ENCODE results near the gene CCDC12.

Gene CCDC12

GRCh38 chr3:46947981-46948791 is 28.4 kb downstream of the CCDC12 start:
- Histone ChIP-seq H3F3A (ENCODE audit: insufficient read depth, low read length) (no peaks in the 10 kb centered on the region), H3K9ac (ENCODE audit: low read length) (no peak overlapping the region), H3K4me3 (ENCODE audit: low read length) (no peak overlapping the region), H3K36me3 (replicated peaks; ENCODE audit: insufficient read depth, low read length) (peaks cover 3% of the 10 kb centered on the region; the same call in 1 of the 2 replicates), H4K20me1 (ENCODE audit: insufficient read depth, low read length) (peaks cover 86% of the 10 kb centered on the region), H2AFZ (ENCODE audit: low read length) (no peak overlapping the region), H3K9me2 (replicated peaks; ENCODE audit: insufficient read depth, low read length) (no peaks in the 10 kb centered on the region), H3K9me3 (replicated peaks; ENCODE audit: insufficient read depth, low read length) (no peaks in the 10 kb centered on the region), H3K4me2 (ENCODE audit: low read depth, low read length) (no peak overlapping the region), H3K27me3 (replicated peaks; ENCODE audit: insufficient read depth, low read length) (no peaks in the 10 kb centered on the region), H3K27ac (ENCODE audit: low read length) (no peak overlapping the region), H3K4me1 (ENCODE audit: low read length) (peaks cover 7% of the 10 kb centered on the region), H3K79me2 (ENCODE audit: low read length) (peaks cover 98% of the 10 kb centered on the region)
- TF ChIP-seq, protein P1, sequence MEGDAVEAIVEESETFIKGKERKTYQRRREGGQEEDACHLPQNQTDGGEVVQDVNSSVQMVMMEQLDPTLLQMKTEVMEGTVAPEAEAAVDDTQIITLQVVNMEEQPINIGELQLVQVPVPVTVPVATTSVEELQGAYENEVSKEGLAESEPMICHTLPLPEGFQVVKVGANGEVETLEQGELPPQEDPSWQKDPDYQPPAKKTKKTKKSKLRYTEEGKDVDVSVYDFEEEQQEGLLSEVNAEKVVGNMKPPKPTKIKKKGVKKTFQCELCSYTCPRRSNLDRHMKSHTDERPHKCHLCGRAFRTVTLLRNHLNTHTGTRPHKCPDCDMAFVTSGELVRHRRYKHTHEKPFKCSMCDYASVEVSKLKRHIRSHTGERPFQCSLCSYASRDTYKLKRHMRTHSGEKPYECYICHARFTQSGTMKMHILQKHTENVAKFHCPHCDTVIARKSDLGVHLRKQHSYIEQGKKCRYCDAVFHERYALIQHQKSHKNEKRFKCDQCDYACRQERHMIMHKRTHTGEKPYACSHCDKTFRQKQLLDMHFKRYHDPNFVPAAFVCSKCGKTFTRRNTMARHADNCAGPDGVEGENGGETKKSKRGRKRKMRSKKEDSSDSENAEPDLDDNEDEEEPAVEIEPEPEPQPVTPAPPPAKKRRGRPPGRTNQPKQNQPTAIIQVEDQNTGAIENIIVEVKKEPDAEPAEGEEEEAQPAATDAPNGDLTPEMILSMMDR (IDR thresholded peaks at IDR 0.05; ENCODE audit: low read length) = no peak
- TF ChIP-seq EZH2phosphoT487 (IDR thresholded peaks at IDR 0.05; ENCODE audit: low read length) (no peak), EZH2 (optimal IDR thresholded peaks at IDR 0.05; ENCODE audit: low read depth, low read length) (no peak)
- no peak for DNase-seq

DNA sequence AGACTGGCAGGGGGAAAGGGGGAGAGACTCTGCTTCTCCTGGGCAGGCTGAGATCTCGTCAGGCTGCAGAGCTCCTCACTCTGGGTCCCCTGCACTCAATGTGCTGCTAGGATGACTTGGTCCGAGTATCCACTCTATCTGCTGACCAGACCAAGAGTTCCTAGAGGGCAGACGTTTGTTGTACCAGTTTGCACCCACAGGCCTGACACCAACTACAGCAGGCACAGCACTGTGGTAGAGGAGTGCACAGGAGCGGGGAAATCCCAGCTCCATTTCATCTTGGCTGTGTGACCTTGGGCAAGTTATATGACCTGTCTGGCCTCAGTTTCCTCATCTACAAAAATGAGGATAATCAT is 29.0 kb downstream of the CCDC12 start:
- H3K9me3 ChIP-seq (replicated peaks; ENCODE audit: insufficient read depth, low read length) = no peaks in the 10 kb centered on the region
- no peaks in the 10 kb centered on the region for H3K27me3 ChIP-seq (replicated peaks; ENCODE audit: insufficient read depth, low read length)
- no peak for TF ChIP-seq EZH2phosphoT487 (IDR thresholded peaks at IDR 0.05; ENCODE audit: low read length)
- TF ChIP-seq, protein P1 (IDR thresholded peaks at IDR 0.05; ENCODE audit: low read length) = no peak
- no peak for TF ChIP-seq EZH2 (optimal IDR thresholded peaks at IDR 0.05; ENCODE audit: low read depth, low read length)
- H3K27ac ChIP-seq (ENCODE audit: low read length) = no peak overlapping the region
- H3K9me2 ChIP-seq (replicated peaks; ENCODE audit: insufficient read depth, low read length) = no peaks in the 10 kb centered on the region
- H3K79me2 ChIP-seq (ENCODE audit: low read length) = peaks cover 98% of the 10 kb centered on the region
- no peak overlapping the region for H3K4me3 ChIP-seq (ENCODE audit: low read length)
- H4K20me1 ChIP-seq (ENCODE audit: insufficient read depth, low read length) = peaks cover 86% of the 10 kb centered on the region
- H3K4me2 ChIP-seq (ENCODE audit: low read depth, low read length) = no peak overlapping the region
- no peak overlapping the region for H2AFZ ChIP-seq (ENCODE audit: low read length)
- peaks cover 7% of the 10 kb centered on the region for H3K4me1 ChIP-seq (ENCODE audit: low read length)
- H3K9ac ChIP-seq (ENCODE audit: low read length) = no peak overlapping the region
- peaks cover 3% of the 10 kb centered on the region; the same call in 1 of the 2 replicates for H3K36me3 ChIP-seq (replicated peaks; ENCODE audit: insufficient read depth, low read length)
- no peaks in the 10 kb centered on the region for H3F3A ChIP-seq (ENCODE audit: insufficient read depth, low read length)
- DNase-seq = no peak

DNA sequence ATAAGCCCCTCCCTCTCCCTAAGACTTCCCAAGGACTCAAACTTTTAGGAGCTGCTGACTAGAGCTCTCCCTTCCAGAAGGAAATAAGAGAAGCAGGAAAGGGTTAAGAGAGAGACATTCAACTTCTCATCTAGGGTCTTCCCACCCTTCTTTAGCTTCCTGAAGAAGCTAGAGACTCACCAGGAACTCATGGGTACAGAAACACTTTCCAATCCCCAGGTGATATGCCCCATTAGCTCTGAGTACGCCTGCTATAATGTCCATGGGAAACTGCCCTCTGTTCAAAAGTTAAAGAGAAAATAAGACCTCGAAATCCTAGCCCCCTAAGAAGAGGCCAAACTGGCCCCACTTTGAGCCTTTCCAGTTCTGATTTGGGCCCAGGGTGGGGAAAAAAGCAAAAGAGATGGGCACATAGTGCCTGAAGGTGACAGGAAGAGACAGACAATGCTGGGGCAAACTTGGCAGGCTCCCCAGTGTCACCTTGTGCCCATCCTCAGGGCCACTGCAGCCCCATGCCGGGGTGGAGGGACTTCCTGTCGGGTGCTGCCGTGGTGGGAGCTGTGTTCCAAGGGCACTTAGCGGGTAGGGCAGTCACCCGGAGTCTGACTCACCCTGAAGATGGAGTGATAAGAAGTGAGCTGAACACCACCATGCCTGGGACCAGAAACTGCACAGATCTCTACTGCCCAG is 29.5 kb downstream of the CCDC12 start:
- H3K4me1 ChIP-seq (ENCODE audit: low read length) = peaks cover 7% of the 10 kb centered on the region
- H4K20me1 ChIP-seq (ENCODE audit: insufficient read depth, low read length) = peaks cover 86% of the 10 kb centered on the region
- no peaks in the 10 kb centered on the region for H3K9me2 ChIP-seq (replicated peaks; ENCODE audit: insufficient read depth, low read length)
- no peak overlapping the region for H3K4me2 ChIP-seq (ENCODE audit: low read depth, low read length)
- TF ChIP-seq EZH2 (optimal IDR thresholded peaks at IDR 0.05; ENCODE audit: low read depth, low read length) (no peak), EZH2phosphoT487 (IDR thresholded peaks at IDR 0.05; ENCODE audit: low read length) (no peak)
- TF ChIP-seq, protein P1 (IDR thresholded peaks at IDR 0.05; ENCODE audit: low read length) = no peak
- no peak overlapping the region for H3K4me3 ChIP-seq (ENCODE audit: low read length)
- H3K9me3 ChIP-seq (replicated peaks; ENCODE audit: insufficient read depth, low read length) = no peaks in the 10 kb centered on the region
- H3K36me3 ChIP-seq (replicated peaks; ENCODE audit: insufficient read depth, low read length) = peaks cover 3% of the 10 kb centered on the region; the same call in 1 of the 2 replicates
- no peak overlapping the region for H3K27ac ChIP-seq (ENCODE audit: low read length)
- no peaks in the 10 kb centered on the region for H3F3A ChIP-seq (ENCODE audit: insufficient read depth, low read length)
- H3K79me2 ChIP-seq (ENCODE audit: low read length) = peaks cover 98% of the 10 kb centered on the region
- no peak for DNase-seq
- H2AFZ ChIP-seq (ENCODE audit: low read length) = no peak overlapping the region
- H3K9ac ChIP-seq (ENCODE audit: low read length) = no peak overlapping the region
- no peaks in the 10 kb centered on the region for H3K27me3 ChIP-seq (replicated peaks; ENCODE audit: insufficient read depth, low read length)
